PC-9 (cell line): ENCODE results near the gene SLC35E4. TPM values are rescaled to one million over a fixed set of nuclear protein-coding genes. Genes with fewer than 3 reads are reported as not detected.

Experiments used
- BruUV-seq: library from RNA; stranded (reverse); fragments of 400-500 nt; replicated peaks from 2 replicates; lab custom pipeline; 2021; lab: Mats Ljungman, UMichigan
- CTCF ChIA-PET: fragments of 300-600 bp; sonication (Branson Sonifier 250); formaldehyde crosslinking; loops from one replicate; lab custom pipeline; 2022; ENCODE audit warnings: antibody characterized with exemption; lab: Charles Lee
- POLR2A ChIA-PET: fragments of 300-600 bp; sonication (Branson Sonifier 250); formaldehyde crosslinking; loops from one replicate; lab custom pipeline; 2022; ENCODE audit warnings: antibody characterized with exemption; ENCODE audit not compliant: unreplicated experiment; lab: Charles Lee
- DNase-seq, 2 experiments: peaks; one replicate each; pipeline versions ENCODE4 v3.0.0 to v3.0.0-alpha.2; 2015 to 2022; ENCODE audit warnings: mixed read lengths in 1 of 2
- H2AFZ ChIP-seq: fragments of 200-600 bp; sonication (generic); 2 replicates; pipeline ENCODE4 v1.8.1; 2017; ENCODE audit warnings: antibody characterized with exemption
- H3F3A ChIP-seq: fragments of 200-600 bp; sonication (generic); 2 replicates; pipeline ENCODE4 v1.8.1; 2017; ENCODE audit warnings: antibody characterized with exemption, mild to moderate bottlenecking, low read depth; ENCODE audit not compliant: insufficient read depth
- H3K27ac ChIP-seq: fragments of 200-600 bp; sonication (generic); 2 replicates; pipeline ENCODE4 v1.6.1; 2016; ENCODE audit warnings: mixed run types
- H3K27me3 ChIP-seq: fragments of 200-600 bp; sonication (generic); 2 replicates; pipeline ENCODE4 v1.6.1; 2016; ENCODE audit warnings: low read depth, mixed run types; ENCODE audit not compliant: insufficient read depth
- H3K36me3 ChIP-seq: fragments of 200-600 bp; sonication (generic); 2 replicates; pipeline ENCODE4 v1.6.1; 2016; ENCODE audit warnings: low read depth, mixed run types
- H3K4me1 ChIP-seq: fragments of 200-600 bp; sonication (generic); replicated peaks from 2 replicates; pipeline ENCODE4 v1.6.1; 2016; ENCODE audit warnings: mixed run types; ENCODE audit not compliant: insufficient read depth
- H3K4me2 ChIP-seq: fragments of 200-600 bp; sonication (generic); 2 replicates; pipeline ENCODE4 v1.6.1; 2017; ENCODE audit warnings: mixed run types
- H3K4me3 ChIP-seq: fragments of 200-600 bp; sonication (generic); 2 replicates; pipeline ENCODE4 v1.6.1; 2016; ENCODE audit warnings: mixed run types
- H3K79me2 ChIP-seq: fragments of 200-600 bp; sonication (generic); 2 replicates; pipeline ENCODE4 v1.6.1; 2017; ENCODE audit warnings: low read depth, mixed run types
- H3K9me2 ChIP-seq: fragments of 200-600 bp; sonication (generic); 2 replicates; pipeline ENCODE4 v1.8.1; 2017; ENCODE audit warnings: mild to moderate bottlenecking; ENCODE audit not compliant: insufficient read depth
- H3K9me3 ChIP-seq: fragments of 200-600 bp; sonication (generic); 2 replicates; pipeline ENCODE4 v1.8.1; 2016; ENCODE audit warnings: low read depth; ENCODE audit not compliant: insufficient read depth
- H4K20me1 ChIP-seq: fragments of 200-600 bp; sonication (generic); 2 replicates; pipeline ENCODE4 v1.8.1; 2017; ENCODE audit not compliant: insufficient read depth
- CTCF ChIP-seq: fragments of 200-600 bp; sonication (generic); conservative IDR thresholded peaks from 2 replicates; pipeline ENCODE4 v1.6.1; 2017; ENCODE audit warnings: mixed run types, antibody characterized with exemption, mild to moderate bottlenecking, moderate library complexity
- EZH2 ChIP-seq: fragments of 200-600 bp; sonication (generic); IDR thresholded peaks from 2 replicates; pipeline ENCODE4 v1.8.0; 2017; ENCODE audit warnings: antibody characterized with exemption, low read depth
- intact Hi-C: fragments of 100-400 bp; cut with micrococcal nuclease; formaldehyde crosslinking; loops from one replicate; pipeline ENCODE4 v1.10.0; 2022; ENCODE audit not compliant: unreplicated experiment
- total RNA-seq: library from RNA; stranded (reverse); gene quantifications from 2 replicates; pipeline ENCODE4 v1.2.3, GENCODE V29; 2021

The SLC35E4 gene
- total RNA-seq, 1 experiment from 2014 or later: 4.7 TPM

- no peak overlapping the region for H3K27ac ChIP-seq
- no peaks in the 10 kb centered on the region for H4K20me1 ChIP-seq
- POLR2A ChIA-PET: no interaction called here
- no peaks in the 10 kb centered on the region for H3K27me3 ChIP-seq
- CTCF ChIA-PET: no interaction called here
- H3K36me3 ChIP-seq: no peaks in the 10 kb centered on the region
- no peak overlapping the region for H3K4me3 ChIP-seq
- H3K4me2 ChIP-seq: no peak overlapping the region
- H3K79me2 ChIP-seq: no peaks in the 10 kb centered on the region
- TF ChIP-seq EZH2: no peak
- TF ChIP-seq CTCF: no peak
- intact Hi-C loops: no loop called here
- H3F3A ChIP-seq: no peaks in the 10 kb centered on the region
- no peak overlapping the region for H2AFZ ChIP-seq
- H3K9me3 ChIP-seq: no peaks in the 10 kb centered on the region
- H3K9me2 ChIP-seq: no peaks in the 10 kb centered on the region
- BruUV-seq: no TSS peak
- H3K4me1 ChIP-seq: no peaks in the 10 kb centered on the region
- no peak for DNase-seq
These were observed 45.6 kb downstream of the SLC35E4 start for GRCh38 chr22:30680991-30681770.

- H4K20me1 ChIP-seq: no peaks in the 10 kb centered on the region
- intact Hi-C loops: no loop called here
- no peaks in the 10 kb centered on the region for H3K79me2 ChIP-seq
- no peaks in the 10 kb centered on the region for H3K9me2 ChIP-seq
- no peak overlapping the region for H2AFZ ChIP-seq
- H3K36me3 ChIP-seq: no peaks in the 10 kb centered on the region
- DNase-seq: no peak
- H3K27ac ChIP-seq: no peak overlapping the region
- no peaks in the 10 kb centered on the region for H3F3A ChIP-seq
- H3K4me1 ChIP-seq: no peaks in the 10 kb centered on the region
- no peak overlapping the region for H3K4me3 ChIP-seq
- no peak overlapping the region for H3K4me2 ChIP-seq
- H3K27me3 ChIP-seq: no peaks in the 10 kb centered on the region
- H3K9me3 ChIP-seq: no peaks in the 10 kb centered on the region
- ChIA-PET CTCF (no interaction called here), POLR2A (no interaction called here)
- no peak for TF ChIP-seq CTCF
- TF ChIP-seq EZH2: no peak
- no TSS peak for BruUV-seq
These were observed 46.2 kb downstream of the SLC35E4 start for GRCh38 chr22:30681831-30682230.

DNA sequence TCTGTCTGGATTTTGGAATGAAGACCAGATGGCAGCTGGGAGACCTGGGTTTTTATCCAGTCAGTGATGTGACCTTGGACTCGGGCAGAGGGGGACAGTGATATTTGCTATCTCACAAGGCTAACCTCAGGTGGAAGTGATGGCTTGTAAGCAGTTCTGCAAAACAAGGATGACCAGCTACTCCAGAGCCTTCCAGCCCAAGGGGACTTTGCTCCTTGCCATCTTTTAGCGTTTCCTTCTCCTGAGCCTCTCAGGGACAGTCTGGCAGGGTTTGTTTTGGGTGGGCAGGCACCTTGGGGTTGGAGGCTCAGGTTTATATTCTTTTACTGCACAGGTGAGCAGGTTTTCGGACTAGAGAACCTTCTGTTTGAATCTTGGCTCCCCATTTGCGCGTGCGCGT is 49.6 kb downstream of the SLC35E4 start:
- H3K36me3 ChIP-seq: no peaks in the 10 kb centered on the region
- DNase-seq: peak in 1 of 2 experiments; percentile 29
- POLR2A ChIA-PET: interaction anchor here (0.6 kb wide), 1 partner anchor 12 kb away, joined by 4 read pairs; no protein-coding TSS in a partner anchor
- no TSS peak for BruUV-seq
- CTCF ChIA-PET: no interaction called here
- H3K27ac ChIP-seq: no peak overlapping the region
- no peaks in the 10 kb centered on the region for H3K27me3 ChIP-seq
- H3K4me2 ChIP-seq: no peak overlapping the region
- H4K20me1 ChIP-seq: no peaks in the 10 kb centered on the region
- H3K4me1 ChIP-seq: peaks cover 4% of the 10 kb centered on the region; the same call in 1 of the 2 replicates
- no peak overlapping the region for H2AFZ ChIP-seq
- H3K9me3 ChIP-seq: no peaks in the 10 kb centered on the region
- H3K79me2 ChIP-seq: no peaks in the 10 kb centered on the region
- H3K9me2 ChIP-seq: no peaks in the 10 kb centered on the region
- H3F3A ChIP-seq: no peaks in the 10 kb centered on the region
- intact Hi-C loops: no loop called here
- H3K4me3 ChIP-seq: no peak overlapping the region
- TF ChIP-seq EZH2 (no peak), CTCF (no peak)
